ENCODE results near the gene MED13. TPM values are rescaled to one million over a fixed set of nuclear protein-coding genes. Genes with fewer than 3 reads are reported as not detected.

The MED13 gene
- total and polyA plus RNA-seq, 9 of the 15 experiments (the other 6 are each of a cell fraction or from before 2014, with no cell fraction given) = 5.4 to 48.4 (median 28.2) TPM

DNA sequence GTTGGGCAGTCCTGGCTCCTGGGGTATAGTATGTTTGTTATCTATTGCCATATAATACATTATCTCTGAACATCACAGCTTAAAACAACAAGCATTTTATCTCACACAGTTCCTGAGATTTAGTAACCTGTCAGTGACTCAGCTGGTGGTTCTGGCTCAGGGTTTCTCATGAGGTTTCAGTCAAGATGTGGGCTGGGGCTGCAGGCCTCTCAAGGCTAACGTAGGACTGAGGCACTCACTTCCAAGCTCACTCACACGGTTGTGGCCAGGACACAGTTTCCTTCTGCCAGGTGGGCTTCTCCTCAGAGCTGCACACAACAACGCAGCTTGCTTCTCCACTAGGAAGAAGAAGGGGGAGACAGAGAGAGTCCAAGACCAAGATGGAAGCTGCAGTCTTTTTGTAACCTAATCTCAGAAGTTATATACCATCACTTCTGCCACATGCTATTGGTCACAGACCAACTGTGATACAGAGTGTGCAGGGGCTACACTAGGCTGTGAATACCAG lies 10.3 kb upstream of the MED13 start (continued):
- TF ChIP-seq, protein P1, sequence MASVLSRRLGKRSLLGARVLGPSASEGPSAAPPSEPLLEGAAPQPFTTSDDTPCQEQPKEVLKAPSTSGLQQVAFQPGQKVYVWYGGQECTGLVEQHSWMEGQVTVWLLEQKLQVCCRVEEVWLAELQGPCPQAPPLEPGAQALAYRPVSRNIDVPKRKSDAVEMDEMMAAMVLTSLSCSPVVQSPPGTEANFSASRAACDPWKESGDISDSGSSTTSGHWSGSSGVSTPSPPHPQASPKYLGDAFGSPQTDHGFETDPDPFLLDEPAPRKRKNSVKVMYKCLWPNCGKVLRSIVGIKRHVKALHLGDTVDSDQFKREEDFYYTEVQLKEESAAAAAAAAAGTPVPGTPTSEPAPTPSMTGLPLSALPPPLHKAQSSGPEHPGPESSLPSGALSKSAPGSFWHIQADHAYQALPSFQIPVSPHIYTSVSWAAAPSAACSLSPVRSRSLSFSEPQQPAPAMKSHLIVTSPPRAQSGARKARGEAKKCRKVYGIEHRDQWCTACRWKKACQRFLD (CRISPR knock-in tag; IDR thresholded peaks at IDR 0.05) = no peak
- TF ChIP-seq, protein P2, sequence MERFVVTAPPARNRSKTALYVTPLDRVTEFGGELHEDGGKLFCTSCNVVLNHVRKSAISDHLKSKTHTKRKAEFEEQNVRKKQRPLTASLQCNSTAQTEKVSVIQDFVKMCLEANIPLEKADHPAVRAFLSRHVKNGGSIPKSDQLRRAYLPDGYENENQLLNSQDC (CRISPR knock-in tag; IDR thresholded peaks at IDR 0.05) = no peak
- TF ChIP-seq, protein P3, sequence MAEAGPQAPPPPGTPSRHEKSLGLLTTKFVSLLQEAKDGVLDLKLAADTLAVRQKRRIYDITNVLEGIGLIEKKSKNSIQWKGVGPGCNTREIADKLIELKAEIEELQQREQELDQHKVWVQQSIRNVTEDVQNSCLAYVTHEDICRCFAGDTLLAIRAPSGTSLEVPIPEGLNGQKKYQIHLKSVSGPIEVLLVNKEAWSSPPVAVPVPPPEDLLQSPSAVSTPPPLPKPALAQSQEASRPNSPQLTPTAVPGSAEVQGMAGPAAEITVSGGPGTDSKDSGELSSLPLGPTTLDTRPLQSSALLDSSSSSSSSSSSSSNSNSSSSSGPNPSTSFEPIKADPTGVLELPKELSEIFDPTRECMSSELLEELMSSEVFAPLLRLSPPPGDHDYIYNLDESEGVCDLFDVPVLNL (CRISPR knock-in tag; IDR thresholded peaks at IDR 0.05; ENCODE audit: low read depth) = no peak
- TF ChIP-seq SNRNP70 (optimal IDR thresholded peaks at IDR 0.05; ENCODE audit: low read depth, low read length) (no peak), ZNF274 (IDR thresholded peaks at IDR 0.05; ENCODE audit: borderline replicate concordance, low read depth, low read length) (no peak), HMG20A (CRISPR knock-in tag; conservative IDR thresholded peaks at IDR 0.05) (no peak), CBFA2T3 (IDR thresholded peaks at IDR 0.05) (peak; percentile 36; the same call in 1 of the 2 replicates), NFE2 (IDR thresholded peaks at IDR 0.05; ENCODE audit: low read depth) (peak; percentile 31; the same call in 1 of the 2 replicates), MEIS2 (IDR thresholded peaks at IDR 0.05; ENCODE audit: partially characterized antibody) (peak; percentile 53), BACH1 (tag; IDR thresholded peaks at IDR 0.05) (no peak), STAG1 (CRISPR knock-in tag; IDR thresholded peaks at IDR 0.05; ENCODE audit: borderline replicate concordance) (no peak), PRPF4 (IDR thresholded peaks at IDR 0.05; ENCODE audit: insufficient read depth, low read depth, low read length, poor library complexity, severe bottlenecking) (no peak), ZNF584 (CRISPR knock-in tag; IDR thresholded peaks at IDR 0.05; ENCODE audit: low read depth) (no peak), TFAM (CRISPR knock-in tag; conservative IDR thresholded peaks at IDR 0.05) (no peak), PURB (CRISPR knock-in tag; IDR thresholded peaks at IDR 0.05; ENCODE audit: low read depth) (no peak), ARID1B (IDR thresholded peaks at IDR 0.05) (peak; percentile 30; the same call in 1 of the 2 replicates)
- TF ChIP-seq, protein P4, sequence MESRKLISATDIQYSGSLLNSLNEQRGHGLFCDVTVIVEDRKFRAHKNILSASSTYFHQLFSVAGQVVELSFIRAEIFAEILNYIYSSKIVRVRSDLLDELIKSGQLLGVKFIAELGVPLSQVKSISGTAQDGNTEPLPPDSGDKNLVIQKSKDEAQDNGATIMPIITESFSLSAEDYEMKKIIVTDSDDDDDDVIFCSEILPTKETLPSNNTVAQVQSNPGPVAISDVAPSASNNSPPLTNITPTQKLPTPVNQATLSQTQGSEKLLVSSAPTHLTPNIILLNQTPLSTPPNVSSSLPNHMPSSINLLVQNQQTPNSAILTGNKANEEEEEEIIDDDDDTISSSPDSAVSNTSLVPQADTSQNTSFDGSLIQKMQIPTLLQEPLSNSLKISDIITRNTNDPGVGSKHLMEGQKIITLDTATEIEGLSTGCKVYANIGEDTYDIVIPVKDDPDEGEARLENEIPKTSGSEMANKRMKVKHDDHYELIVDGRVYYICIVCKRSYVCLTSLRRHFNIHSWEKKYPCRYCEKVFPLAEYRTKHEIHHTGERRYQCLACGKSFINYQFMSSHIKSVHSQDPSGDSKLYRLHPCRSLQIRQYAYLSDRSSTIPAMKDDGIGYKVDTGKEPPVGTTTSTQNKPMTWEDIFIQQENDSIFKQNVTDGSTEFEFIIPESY (CRISPR knock-in tag; IDR thresholded peaks at IDR 0.05) = no peak
- TF ChIP-seq, protein P5, sequence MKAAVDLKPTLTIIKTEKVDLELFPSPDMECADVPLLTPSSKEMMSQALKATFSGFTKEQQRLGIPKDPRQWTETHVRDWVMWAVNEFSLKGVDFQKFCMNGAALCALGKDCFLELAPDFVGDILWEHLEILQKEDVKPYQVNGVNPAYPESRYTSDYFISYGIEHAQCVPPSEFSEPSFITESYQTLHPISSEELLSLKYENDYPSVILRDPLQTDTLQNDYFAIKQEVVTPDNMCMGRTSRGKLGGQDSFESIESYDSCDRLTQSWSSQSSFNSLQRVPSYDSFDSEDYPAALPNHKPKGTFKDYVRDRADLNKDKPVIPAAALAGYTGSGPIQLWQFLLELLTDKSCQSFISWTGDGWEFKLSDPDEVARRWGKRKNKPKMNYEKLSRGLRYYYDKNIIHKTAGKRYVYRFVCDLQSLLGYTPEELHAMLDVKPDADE (conservative IDR thresholded peaks at IDR 0.05; ENCODE audit: control insufficient read depth, low read depth, low read length) = no peak
- TF ChIP-seq, protein P6, sequence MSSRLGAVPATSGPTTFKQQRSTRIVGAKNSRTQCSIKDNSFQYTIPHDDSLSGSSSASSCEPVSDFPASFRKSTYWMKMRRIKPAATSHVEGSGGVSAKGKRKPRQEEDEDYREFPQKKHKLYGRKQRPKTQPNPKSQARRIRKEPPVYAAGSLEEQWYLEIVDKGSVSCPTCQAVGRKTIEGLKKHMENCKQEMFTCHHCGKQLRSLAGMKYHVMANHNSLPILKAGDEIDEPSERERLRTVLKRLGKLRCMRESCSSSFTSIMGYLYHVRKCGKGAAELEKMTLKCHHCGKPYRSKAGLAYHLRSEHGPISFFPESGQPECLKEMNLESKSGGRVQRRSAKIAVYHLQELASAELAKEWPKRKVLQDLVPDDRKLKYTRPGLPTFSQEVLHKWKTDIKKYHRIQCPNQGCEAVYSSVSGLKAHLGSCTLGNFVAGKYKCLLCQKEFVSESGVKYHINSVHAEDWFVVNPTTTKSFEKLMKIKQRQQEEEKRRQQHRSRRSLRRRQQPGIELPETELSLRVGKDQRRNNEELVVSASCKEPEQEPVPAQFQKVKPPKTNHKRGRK (tag; IDR thresholded peaks at IDR 0.05) = no peak
